GM12891 (cell line): ENCODE results near the gene RNF166.

Source experiments
- POLR2A ChIP-seq: IDR thresholded peaks from 2 replicates; pipeline ENCODE4 v1.6.1; 2011; ENCODE audit warnings: low read depth, low read length, control low read depth
- POLR2AphosphoS5 ChIP-seq: IDR thresholded peaks from 2 replicates; pipeline ENCODE4 v1.6.1; 2011; ENCODE audit warnings: low read depth, low read length, control low read depth
- SPI1 ChIP-seq: IDR thresholded peaks from 2 replicates; pipeline ENCODE4 v1.6.1; 2011; ENCODE audit warnings: low read depth, low read length, control low read depth
- TAF1 ChIP-seq: IDR thresholded peaks from 2 replicates; pipeline ENCODE4 v1.6.1; 2011; ENCODE audit warnings: low read depth, low read length, control low read depth

- TF ChIP-seq POLR2AphosphoS5 (no peak), POLR2A (no peak), TAF1 (no peak), SPI1 (no peak)
Observed at GRCh38 chr16:88735616-88736015, 29.4 kb upstream of the RNF166 start.
